Measurements from ENCODE around the gene PLD1.

The PLD1 gene

GRCh38 chr3:171556574-171557145, 253.6 kb downstream of the PLD1 start:
- peak overlapping the region; percentile 41 for H3K4me3 ChIP-seq (ENCODE audit: low read depth, low read length)
- DNase-seq = peak; percentile 61
- no peaks in the 10 kb centered on the region for H3K9me3 ChIP-seq
- no peaks in the 10 kb centered on the region for H3K27me3 ChIP-seq
- no peaks in the 10 kb centered on the region for H3K36me3 ChIP-seq
- no peak for TF ChIP-seq CTCF (IDR thresholded peaks at IDR 0.05; ENCODE audit: low read depth, low read length)
- H3K4me1 ChIP-seq = peaks cover 20% of the 10 kb centered on the region

- no peak for TF ChIP-seq CTCF (IDR thresholded peaks at IDR 0.05; ENCODE audit: low read depth, low read length)
- H3K9me3 ChIP-seq = no peaks in the 10 kb centered on the region
- peaks cover 20% of the 10 kb centered on the region for H3K4me1 ChIP-seq
- peak overlapping the region; percentile 41 for H3K4me3 ChIP-seq (ENCODE audit: low read depth, low read length)
- peak; percentile 68 for DNase-seq
- H3K36me3 ChIP-seq = no peaks in the 10 kb centered on the region
- H3K27me3 ChIP-seq = no peaks in the 10 kb centered on the region
Measured at GRCh38 chr3:171556148-171556547, 254.1 kb downstream of the PLD1 start.

- TF ChIP-seq CTCF (IDR thresholded peaks at IDR 0.05; ENCODE audit: low read depth, low read length) = no peak
- H3K4me3 ChIP-seq (ENCODE audit: low read depth, low read length) = no peak overlapping the region
- DNase-seq = no peak
- H3K4me1 ChIP-seq = peaks cover 20% of the 10 kb centered on the region
- no peaks in the 10 kb centered on the region for H3K36me3 ChIP-seq
- H3K27me3 ChIP-seq = no peaks in the 10 kb centered on the region
- no peaks in the 10 kb centered on the region for H3K9me3 ChIP-seq
Measured at GRCh38 chr3:171553086-171553485, 257.2 kb downstream of the PLD1 start.

GRCh38 chr3:171552531-171552930, 257.8 kb downstream of the PLD1 start:
- no peak for TF ChIP-seq CTCF (IDR thresholded peaks at IDR 0.05; ENCODE audit: low read depth, low read length)
- no peak for DNase-seq
- Histone ChIP-seq H3K27me3 (no peaks in the 10 kb centered on the region), H3K4me3 (ENCODE audit: low read depth, low read length) (no peak overlapping the region), H3K4me1 (peaks cover 20% of the 10 kb centered on the region), H3K9me3 (no peaks in the 10 kb centered on the region), H3K36me3 (no peaks in the 10 kb centered on the region)

- no peak for DNase-seq
- TF ChIP-seq CTCF (IDR thresholded peaks at IDR 0.05; ENCODE audit: low read depth, low read length) = no peak
- H3K36me3 ChIP-seq = no peaks in the 10 kb centered on the region
- no peak overlapping the region for H3K4me3 ChIP-seq (ENCODE audit: low read depth, low read length)
- H3K9me3 ChIP-seq = no peaks in the 10 kb centered on the region
- no peaks in the 10 kb centered on the region for H3K27me3 ChIP-seq
- peaks cover 14% of the 10 kb centered on the region for H3K4me1 ChIP-seq
Measured at GRCh38 chr3:171551296-171551695, 259.0 kb downstream of the PLD1 start.

Data from BE2C (cell line).